Breast epithelium (tissue), 3 donors: ENCODE results near the gene ARHGAP8.

Experiments used
- CTCF ChIP-seq, 3 donors: fragments of 450-650 bp; IDR thresholded peaks; one replicate each; pipeline ENCODE4 v1.5.1; 2016 to 2017; ENCODE audit warnings: antibody characterized with exemption in 3 of 3, mild to moderate bottlenecking in 3 of 3, moderate library complexity in 3 of 3
- POLR2A ChIP-seq: fragments of 450-650 bp; IDR thresholded peaks from one replicate; pipeline ENCODE4 v1.6.1; 2016; ENCODE audit warnings: antibody characterized with exemption, mild to moderate bottlenecking, moderate library complexity
- POLR2AphosphoS5 ChIP-seq, 3 donors: sonication (generic); formaldehyde crosslinking; IDR thresholded peaks; one replicate each; pipeline ENCODE4 v1.6.1; 2017; ENCODE audit warnings: antibody characterized with exemption in 3 of 3

GRCh38 chr22:44847380-44847779 lies 95.0 kb downstream of the ARHGAP8 start:
- TF ChIP-seq CTCF (IDR thresholded peaks at IDR 0.05) = no peak
- TF ChIP-seq POLR2A = no peak
- no peak for TF ChIP-seq POLR2AphosphoS5 (IDR thresholded peaks at IDR 0.05)
